HFF-Myc (cell line): ENCODE measurements around the gene RPL32.

Experiments used
- DNase-seq: peaks from one replicate; pipeline ENCODE4 v3.0.0-alpha.2; 2011; ENCODE audit warnings: low read depth; ENCODE audit errors: extremely low read depth
- H3K4me3 ChIP-seq: replicated peaks from 2 replicates; pipeline ENCODE4 v1.5.1; 2011; ENCODE audit warnings: low read depth, mild to moderate bottlenecking, control low read depth, low read length
- TF ChIP-seq, protein P1 (sequence below): IDR thresholded peaks from 2 replicates; pipeline ENCODE4 v1.5.1; 2012; ENCODE audit warnings: mild to moderate bottlenecking, low read depth, low read length, control low read depth; ENCODE audit errors: missing control alignments

RPL32 gene

DNA sequence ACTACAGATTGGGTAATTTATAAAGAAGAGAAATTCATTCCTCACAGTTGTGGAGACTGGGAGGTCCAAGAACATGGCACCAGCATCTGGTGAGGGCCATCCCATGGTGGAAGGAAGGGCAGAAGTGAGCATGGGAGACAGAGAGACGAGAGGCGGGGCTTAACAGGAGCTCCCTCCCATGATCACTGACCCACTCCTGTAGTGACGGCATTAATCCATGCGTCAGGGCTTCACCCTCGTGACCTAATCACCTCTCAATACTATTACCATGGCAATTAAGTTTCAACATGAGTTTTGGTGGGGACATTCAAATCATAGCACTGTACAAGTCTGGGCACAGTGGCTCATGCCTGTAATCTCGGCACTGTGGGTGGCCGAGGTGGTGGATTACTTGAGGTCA, 17.1 kb downstream of the RPL32 start:
- DNase-seq: no peak

DNA sequence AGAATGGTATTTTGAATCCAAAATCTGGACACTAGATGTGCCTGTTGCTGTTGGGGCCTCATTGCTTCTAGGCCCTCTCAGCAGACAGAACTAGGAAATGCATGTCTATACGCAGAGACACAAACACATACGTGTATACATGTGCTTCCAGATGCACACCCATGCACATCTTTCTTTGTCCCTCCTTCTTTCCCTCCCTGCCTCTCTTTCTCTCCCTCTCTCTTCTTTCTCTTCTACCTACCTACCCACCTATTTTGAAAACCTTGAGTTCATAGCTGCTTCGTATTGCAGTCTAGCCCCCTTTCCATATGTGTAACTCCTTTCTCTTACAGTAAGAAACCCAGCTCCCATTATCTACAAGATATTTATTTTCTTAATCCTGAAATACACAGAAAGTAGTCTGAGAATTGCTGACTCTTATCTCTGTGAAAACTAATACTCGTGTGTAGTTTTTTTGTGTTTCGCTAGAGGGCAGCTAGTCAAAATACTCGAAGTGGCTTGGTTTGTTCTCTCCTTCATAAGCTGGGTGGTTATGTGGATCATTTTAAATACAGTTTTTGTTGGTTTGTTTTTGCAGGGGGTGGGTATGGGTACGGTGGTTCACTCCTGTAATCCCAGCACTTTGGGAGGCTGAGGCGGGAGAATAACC, 18.5 kb downstream of the RPL32 start:
- no peak overlapping the region for H3K4me3 ChIP-seq
- no peak for DNase-seq
- TF ChIP-seq, protein P1, sequence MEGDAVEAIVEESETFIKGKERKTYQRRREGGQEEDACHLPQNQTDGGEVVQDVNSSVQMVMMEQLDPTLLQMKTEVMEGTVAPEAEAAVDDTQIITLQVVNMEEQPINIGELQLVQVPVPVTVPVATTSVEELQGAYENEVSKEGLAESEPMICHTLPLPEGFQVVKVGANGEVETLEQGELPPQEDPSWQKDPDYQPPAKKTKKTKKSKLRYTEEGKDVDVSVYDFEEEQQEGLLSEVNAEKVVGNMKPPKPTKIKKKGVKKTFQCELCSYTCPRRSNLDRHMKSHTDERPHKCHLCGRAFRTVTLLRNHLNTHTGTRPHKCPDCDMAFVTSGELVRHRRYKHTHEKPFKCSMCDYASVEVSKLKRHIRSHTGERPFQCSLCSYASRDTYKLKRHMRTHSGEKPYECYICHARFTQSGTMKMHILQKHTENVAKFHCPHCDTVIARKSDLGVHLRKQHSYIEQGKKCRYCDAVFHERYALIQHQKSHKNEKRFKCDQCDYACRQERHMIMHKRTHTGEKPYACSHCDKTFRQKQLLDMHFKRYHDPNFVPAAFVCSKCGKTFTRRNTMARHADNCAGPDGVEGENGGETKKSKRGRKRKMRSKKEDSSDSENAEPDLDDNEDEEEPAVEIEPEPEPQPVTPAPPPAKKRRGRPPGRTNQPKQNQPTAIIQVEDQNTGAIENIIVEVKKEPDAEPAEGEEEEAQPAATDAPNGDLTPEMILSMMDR: peak; percentile 13

More for the DNA sequence above, 17.1 kb downstream of the RPL32 start:
- TF ChIP-seq, protein P1: no peak
- H3K4me3 ChIP-seq: no peak overlapping the region

DNA sequence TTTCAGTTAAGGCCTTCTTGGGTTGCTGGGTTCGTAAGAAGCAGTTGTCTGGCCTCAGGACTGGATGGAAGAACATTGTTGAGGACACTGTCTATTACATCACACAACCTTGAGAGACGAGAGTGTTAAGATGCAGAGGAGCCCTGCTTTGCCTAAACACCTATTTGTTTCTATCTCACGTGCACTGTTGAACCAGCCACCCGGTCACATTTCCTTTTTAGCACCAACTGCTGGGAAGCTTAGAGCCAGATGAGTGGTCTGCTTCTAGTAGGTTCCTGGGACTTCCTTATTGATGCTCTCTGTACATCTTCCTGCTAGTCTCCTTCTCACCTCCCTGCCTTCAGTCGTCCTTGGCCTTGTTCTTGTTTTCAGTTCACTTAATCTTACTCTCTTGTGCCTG, 22.6 kb downstream of the RPL32 start:
- H3K4me3 ChIP-seq: no peak overlapping the region
- no peak for DNase-seq
- TF ChIP-seq, protein P1: no peak

DNA sequence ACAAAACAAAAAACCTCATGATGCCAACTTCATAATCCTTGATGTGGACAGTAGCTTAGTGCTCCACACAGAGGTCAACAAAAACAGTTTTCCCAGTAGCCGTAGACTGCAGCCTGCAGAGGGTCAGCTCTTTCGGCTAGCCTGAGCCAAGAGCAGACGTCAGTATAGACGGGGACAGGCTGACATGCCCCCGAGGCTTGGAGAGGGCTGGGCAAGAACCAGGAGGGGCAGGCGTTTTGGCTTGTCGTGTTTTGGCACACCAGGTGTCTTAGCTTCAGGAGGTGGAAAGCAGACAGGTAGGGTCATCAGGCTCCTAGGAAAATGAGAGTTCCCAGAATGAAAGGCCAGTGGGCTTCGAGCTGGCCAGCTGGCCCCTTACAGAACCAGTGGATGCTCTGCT, 23.1 kb downstream of the RPL32 start:
- DNase-seq: no peak
- no peak overlapping the region for H3K4me3 ChIP-seq
- TF ChIP-seq, protein P1: no peak

DNA sequence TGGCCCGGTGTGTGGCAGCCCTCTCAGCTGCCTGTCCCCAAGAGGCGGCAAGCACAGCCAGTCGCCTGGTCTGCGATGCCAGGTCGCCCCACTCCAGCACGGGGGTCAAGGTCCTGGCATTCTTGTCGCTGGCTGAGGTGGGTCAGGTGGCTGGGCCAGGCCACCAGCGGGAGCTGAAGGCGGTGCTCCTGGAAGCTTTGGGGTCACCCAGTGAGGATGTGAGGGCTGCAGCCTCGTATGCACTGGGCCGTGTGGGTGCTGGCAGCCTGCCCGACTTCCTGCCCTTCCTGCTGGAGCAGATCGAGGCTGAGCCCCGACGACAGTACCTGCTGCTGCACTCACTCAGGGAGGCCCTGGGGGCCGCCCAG, 24.0 kb downstream of the RPL32 start:
- no peak overlapping the region for H3K4me3 ChIP-seq
- TF ChIP-seq, protein P1: no peak
- no peak for DNase-seq

DNA sequence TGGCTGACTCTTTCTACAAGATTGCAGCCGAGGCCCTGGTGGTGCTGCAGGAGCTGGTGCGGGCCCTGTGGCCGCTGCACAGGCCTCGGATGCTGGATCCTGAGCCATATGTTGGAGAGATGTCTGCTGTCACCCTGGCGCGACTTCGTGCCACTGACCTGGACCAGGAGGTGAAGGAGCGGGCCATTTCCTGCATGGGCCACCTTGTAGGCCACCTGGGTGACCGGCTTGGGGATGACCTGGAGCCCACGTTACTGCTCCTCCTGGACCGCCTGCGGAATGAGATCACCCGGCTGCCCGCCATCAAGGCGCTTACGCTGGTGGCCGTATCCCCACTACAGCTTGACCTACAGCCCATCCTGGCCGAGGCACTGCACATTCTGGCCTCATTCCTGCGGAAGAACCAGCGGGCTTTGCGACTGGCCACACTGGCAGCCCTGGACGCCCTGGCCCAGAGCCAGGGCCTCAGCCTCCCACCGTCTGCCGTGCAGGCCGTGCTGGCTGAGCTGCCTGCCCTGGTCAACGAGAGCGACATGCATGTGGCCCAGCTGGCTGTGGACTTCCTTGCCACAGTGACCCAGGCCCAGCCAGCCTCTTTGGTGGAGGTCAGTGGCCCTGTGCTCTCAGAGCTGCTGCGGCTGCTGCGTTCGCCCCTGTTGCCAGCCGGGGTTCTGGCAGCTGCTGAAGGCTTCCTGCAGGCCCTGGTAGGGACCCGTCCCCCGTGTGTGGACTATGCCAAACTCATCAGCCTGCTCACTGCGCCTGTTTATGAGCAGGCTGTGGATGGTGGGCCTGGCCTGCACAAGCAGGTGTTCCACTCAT, 24.6 kb downstream of the RPL32 start:
- no peak for DNase-seq
- no peak overlapping the region for H3K4me3 ChIP-seq
- TF ChIP-seq, protein P1: no peak
